HG03135 (cell line): ENCODE data around the gene CLHC1.
"Not testable (repeated sequence)": the region's sequence is repeated elsewhere in the genome, so short reads cannot be mapped to it uniquely, and the experiment has no call there.

Experiments
- ATAC-seq: cut with Tn5 transposase; IDR thresholded peaks from one replicate; pipeline ENCODE4 v1.9.1; 2021; ENCODE audit warnings: mild to moderate bottlenecking, moderate library complexity; ENCODE audit not compliant: unreplicated experiment

The CLHC1 gene

GRCh38 chr2:55232084-55232862, at the start of gene CLHC1, which contains the start of gene RPS27A:
CLHC1 (minus strand) TSS chr2:55232293; CDS start chr2:55222411, 9,882 bp downstream.
RPS27A (plus strand) TSS chr2:55232688; CDS start chr2:55232825, 137 bp downstream.
- ATAC-seq: peak; percentile 82

DNA sequence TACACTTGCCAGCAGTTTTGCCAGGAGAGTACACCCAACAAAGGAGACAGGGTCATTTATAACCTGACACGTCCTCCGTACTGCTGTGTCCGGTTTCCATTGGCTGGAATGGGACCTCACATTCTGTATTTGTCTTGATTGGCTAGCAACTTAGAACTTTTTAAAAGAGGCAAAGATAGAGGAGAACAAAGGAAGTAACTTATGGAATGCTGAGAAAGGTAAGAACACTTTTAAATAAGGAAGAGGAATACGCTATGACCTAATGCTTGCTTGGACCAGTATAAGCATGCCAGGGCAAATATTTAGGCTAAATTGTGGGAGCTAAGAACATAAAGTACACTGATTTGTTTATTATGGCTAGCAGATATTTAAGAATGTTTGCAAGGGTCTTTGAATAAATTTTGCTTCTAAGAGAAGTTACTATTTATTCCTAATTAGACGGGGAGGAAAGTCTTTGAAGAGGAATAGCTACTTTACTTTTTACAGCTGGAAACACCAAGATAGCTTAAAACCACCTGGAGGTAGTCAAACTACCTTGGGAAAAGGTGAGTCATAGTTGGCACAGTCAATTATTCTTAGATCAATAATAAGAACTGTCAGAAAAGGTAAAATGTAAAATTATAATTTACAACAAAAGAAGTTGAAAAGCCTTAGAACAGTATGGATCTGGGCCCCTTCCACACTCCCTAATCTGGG, 48.9 kb upstream of the CLHC1 start:
- not testable (repeated sequence) for ATAC-seq

DNA sequence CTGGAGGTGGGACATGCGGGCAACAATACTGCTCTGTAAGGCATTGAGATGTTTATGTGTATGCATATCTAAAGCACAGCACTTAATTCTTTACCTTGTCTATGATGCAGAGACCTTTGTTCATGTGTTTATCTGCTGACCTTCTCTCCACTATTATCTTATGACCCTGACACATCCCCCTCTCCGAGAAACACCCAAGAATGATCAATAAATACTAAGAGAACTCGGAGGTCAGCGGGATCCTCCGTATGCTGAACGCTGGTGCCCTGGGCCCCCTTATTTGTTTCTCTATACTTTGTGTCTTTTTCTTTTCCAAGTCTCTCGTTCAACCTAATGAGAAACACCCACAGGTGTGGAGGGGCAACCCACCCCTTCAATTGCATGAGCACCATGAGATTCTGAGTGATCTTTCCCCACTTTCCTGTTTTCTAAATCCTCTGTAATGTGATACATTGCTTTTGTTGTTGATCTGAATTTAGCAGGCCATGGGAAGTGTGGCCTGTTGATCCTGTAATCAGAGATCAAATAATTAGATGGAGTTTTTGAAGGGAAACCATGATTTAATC, 47.8 kb upstream of the CLHC1 start:
- not testable (repeated sequence) for ATAC-seq

- not testable (repeated sequence) for ATAC-seq
Observed at GRCh38 chr2:55279214-55279835, 47.2 kb upstream of the CLHC1 start.

DNA sequence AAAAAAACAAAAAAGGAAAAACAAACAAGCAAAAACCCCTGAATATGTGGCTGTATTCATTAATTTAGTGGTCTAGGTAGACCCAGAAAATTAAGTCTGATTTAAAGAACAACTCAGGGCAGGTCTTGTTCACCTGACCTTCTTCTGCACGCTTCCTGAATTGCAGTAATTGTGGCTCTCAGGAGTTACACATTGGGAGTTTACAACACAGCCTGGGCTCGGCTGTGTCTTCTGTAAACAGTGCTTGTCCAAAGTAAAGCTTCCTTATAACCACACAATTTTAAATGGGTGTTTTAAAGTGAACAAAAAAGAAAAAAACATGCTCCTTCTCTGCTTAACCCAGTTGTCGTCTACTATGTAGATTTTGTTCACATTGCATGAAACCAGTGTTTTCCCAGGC, 45.2 kb upstream of the CLHC1 start:
- ATAC-seq: no peak

- not testable (repeated sequence) for ATAC-seq
Observed at GRCh38 chr2:55274346-55274745, 42.3 kb upstream of the CLHC1 start.

DNA sequence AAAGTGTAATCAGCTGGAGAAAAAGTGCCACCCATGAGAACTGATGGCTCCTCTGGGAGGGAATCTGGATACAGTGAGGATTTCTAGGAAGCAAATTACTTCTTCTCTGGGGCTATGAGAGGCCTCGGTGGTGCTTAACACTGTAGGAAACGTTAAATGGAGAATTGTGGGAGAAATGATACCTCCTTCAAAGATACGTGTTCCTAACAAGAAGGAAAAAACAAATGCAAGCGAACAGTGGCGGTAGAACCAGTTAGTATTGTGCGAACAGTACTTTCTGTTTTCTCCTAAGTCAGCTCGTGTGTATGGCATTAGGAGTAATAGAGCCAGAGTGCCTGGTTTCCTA, 37.5 kb upstream of the CLHC1 start:
- ATAC-seq: no peak

DNA sequence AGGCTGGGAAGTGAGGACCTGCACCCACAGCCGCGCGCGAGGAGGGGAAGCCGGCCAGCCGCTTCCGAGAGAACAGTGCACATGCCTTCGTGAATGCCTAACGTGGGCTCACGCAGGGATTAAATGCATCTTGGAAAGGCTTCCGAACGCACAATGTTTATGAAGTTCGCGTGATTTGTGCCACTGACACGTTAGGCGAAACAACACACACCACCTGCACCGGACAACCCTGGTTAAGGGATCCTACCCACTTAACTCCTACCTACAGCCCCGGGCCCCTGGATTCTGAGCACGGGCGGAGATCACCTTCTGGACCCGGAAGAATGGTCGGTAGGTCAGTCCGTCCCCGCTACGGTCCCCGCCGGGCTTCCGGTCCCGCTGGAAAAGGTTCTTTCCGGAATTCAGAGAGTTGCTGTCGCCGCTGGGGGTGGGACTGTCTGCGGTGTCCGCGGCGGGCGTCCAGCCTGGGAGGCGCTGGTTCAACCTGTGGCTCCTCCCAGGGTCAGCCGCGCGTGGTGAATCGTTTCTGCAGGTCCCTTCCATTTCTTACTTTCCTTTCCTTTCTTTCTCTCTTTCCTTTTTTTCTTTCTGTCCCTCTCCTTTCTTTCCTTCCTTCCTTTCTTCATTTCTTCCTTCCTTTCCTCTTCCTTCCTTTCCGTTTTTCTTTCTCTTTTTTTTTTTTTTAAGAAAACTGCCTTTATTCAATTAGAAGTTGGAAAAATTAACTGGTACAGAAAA, 37.0 kb upstream of the CLHC1 start, which contains the start of gene MTIF2:
Gene MTIF2 (minus strand): TSS at position 325 of the 738 bp plus-strand sequence. CDS start 5,373 bp downstream, outside the sequence.
- ATAC-seq: peak; percentile 98

DNA sequence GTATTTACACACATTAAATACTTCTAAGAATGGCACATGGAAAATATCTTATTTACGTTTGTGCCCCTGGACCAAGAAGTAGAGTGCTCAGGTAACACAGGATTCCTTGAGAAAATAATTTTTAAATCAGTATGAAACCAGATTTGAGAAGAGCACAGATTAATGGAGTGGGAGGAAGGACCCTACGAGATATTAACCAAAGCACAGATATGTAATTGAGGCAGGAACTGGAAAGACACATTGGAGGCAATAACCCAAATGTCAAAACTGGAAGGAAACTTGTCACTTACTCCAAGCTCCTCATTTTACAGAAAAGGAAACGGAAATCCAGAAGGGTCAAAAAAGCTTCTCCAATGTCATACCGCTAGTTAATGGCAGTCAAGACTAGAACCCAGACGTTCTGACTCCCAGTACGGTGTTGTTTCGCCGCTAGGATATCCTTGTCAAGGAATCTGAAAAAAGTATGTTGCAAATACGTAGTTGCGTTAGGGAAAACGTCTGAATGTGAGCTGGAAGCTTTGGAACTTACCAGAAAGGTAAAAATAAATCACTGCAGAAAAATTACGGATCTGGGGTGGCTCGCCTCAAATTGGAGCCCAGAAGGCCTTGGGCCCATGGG, 36.3 kb upstream of the CLHC1 start:
- ATAC-seq: no peak

GRCh38 chr2:55259586-55259985, 27.5 kb upstream of the CLHC1 start:
- ATAC-seq: not testable (repeated sequence)

DNA sequence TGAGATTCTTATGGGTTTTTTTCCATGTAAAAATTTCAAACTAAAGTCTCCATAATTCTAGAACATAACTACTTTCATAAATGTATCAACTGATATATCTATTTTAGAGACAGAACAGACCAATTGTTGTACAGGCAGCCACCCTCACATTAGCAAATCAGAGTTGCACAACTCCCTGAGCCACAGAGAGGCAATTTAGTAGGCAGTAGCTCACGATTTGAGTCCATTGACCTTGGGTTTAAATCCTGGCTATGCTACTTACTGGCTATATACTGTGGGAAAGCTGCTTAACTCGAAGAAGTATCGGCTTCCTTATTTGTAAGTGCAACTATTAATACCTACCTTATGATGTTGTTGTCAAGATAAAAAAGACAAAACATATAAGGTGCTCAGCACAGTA, 20.7 kb upstream of the CLHC1 start:
- ATAC-seq: no peak

- no peak for ATAC-seq
Observed at GRCh38 chr2:55247025-55247424, 14.9 kb upstream of the CLHC1 start.

- ATAC-seq: no peak
Observed at GRCh38 chr2:55245411-55245810, 13.3 kb upstream of the CLHC1 start.

DNA sequence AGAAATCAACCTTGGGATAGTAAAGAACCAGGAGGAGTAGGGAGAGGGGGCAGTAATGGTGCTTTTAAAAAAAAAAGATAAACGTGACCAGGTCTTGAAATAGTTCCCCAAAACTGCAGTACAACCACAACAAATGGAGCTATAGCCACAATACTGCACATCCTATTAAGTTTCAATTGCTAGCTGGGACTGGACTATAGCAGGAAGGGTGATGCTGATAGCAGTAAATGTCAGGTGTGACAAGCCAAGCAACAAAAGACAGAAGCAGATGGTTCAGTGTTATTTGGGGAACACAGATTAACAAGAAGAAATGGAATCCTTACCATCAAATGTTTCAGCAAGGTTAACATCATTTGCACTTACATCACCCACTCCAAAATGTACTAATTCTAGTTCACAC, 10.5 kb upstream of the CLHC1 start:
- ATAC-seq: no peak

DNA sequence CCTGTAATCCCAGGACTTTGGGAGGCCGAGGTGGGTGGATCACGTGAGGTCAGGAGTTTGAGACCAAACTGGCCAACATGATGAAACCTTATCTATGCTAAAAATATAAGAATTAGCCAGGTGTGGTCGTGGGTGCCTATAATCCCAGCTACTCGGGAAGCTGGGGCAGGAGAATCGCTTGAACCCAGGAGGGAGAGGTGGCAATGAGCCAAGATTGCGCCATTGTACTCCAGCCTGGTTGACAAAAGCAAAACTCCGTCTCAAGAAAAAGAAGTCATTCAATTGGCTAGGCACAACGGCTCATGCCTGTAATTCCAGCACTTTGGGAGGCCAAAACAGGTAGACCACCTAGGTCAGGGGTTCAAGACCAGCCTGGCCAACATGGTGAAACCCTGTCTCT, 9.5 kb upstream of the CLHC1 start:
- not testable (repeated sequence) for ATAC-seq

- ATAC-seq: no peak
Observed at GRCh38 chr2:55239656-55240222, 7.6 kb upstream of the CLHC1 start.

DNA sequence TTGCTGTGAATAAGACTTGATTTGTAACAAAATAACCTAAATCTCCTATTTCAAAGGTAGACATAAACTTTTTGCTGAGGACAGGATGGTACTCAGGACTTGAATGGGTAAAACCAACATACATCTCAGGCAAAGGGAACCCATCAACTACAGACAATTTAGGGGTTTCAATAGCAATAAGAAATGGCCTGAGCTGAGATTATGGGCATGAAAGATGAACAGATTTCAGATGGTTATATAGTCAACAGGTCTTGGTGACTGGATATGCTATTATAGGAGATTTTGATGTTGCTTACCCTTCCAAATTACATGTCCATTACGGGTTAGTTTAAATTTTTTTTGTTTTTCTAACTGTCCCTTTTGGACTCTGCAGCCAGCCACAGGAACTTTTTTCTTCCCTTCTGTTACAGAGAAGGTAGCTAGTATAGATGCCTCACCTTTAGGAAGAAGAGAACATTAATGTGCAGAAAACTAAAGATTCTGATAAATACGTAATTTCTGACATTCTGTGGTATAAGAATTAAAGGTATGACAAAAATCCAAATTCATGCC, 5.0 kb upstream of the CLHC1 start:
- no peak for ATAC-seq

DNA sequence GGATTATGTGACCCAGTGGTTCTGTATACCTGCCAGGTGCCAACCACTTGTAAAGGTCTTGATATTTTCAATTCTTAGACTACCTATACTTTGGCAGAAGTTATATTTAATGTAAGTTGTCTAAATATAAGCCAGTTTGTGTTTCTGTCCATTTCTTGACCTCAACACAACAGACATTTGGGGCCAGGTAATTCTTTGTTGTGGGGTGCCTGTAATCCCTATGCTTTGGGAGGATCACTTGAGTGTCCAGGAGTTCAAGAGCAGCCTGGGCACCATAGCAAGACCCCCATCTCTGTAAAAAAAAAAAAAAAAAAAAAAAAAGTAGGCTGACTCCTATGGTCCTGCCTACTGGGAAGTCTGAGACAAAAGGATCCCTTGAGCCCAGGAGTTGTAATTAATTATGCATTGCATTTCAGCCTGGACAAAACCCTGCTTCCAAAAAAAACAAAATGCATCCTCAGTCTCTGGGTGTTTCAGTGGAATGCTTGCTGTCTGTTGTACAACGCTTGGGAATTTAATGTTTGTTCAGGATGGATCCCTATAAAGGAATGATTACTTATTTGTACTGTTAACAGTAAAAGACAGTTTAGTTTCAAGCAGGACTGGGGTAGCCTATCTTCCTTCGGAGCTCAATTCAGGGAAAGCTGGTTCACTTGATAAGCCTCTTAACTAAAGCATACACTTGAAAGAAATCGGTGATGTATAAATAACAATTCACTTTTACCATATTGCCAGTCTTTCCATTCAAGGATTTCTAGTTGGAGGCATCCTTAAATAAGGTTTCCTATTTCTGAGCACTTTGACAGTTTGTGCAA, 3.8 kb upstream of the CLHC1 start:
- no peak for ATAC-seq

DNA sequence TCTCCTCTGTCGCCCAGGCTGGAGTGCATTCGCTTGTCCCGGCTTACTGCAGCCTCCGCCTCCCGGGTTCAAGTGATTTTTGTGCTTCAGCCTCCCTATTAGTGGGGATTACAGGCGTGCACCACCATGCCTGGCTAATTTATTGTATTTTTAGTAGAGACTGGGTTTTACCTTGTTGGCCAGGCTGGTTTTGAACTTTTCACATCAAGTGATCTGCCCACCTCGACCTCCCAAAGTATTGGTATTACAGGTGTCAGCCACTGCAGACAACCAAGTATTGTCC, 1.5 kb upstream of the CLHC1 start:
- ATAC-seq: no peak
